Superior temporal gyrus (tissue), 1 donor: ENCODE data around the gene MRPL44.

Experiments used
- DNase-seq: peaks from one replicate; pipeline ENCODE4 v3.0.0-alpha.2; 2016; ENCODE audit errors: extremely low spot score

Gene MRPL44

GRCh38 chr2:223957092-223957851 is at the start of gene MRPL44:
Gene MRPL44, plus strand, starts transcription at chr2:223957463. Its CDS starts 10 bp downstream, at chr2:223957473.
- DNase-seq: peak; percentile 99

- DNase-seq: no peak
These were observed 48.8 kb upstream of the MRPL44 start for GRCh38 chr2:223908304-223908998.

GRCh38 chr2:223909001-223909741 is 48.1 kb upstream of the MRPL44 start:
- DNase-seq: no peak

GRCh38 chr2:223914324-223914723 is 42.9 kb upstream of the MRPL44 start:
- no peak for DNase-seq

- DNase-seq: no peak
These were observed 42.2 kb upstream of the MRPL44 start for GRCh38 chr2:223915071-223915470.

- no peak for DNase-seq
These were observed 40.9 kb upstream of the MRPL44 start for GRCh38 chr2:223916181-223916920.

GRCh38 chr2:223918671-223919134 is 38.6 kb upstream of the MRPL44 start:
- DNase-seq: no peak

GRCh38 chr2:223920109-223920508 is 37.2 kb upstream of the MRPL44 start:
- DNase-seq: no peak

- no peak for DNase-seq
These were observed 36.1 kb upstream of the MRPL44 start for GRCh38 chr2:223921204-223921603.

- DNase-seq: no peak
These were observed 35.0 kb upstream of the MRPL44 start for GRCh38 chr2:223922308-223922707.

- DNase-seq: no peak
These were observed 33.3 kb upstream of the MRPL44 start for GRCh38 chr2:223923976-223924375.

GRCh38 chr2:223925106-223925505 is 32.2 kb upstream of the MRPL44 start:
- no peak for DNase-seq

GRCh38 chr2:223928113-223929006 is 28.9 kb upstream of the MRPL44 start:
- no peak for DNase-seq

GRCh38 chr2:223929571-223930102 is 27.6 kb upstream of the MRPL44 start:
- no peak for DNase-seq

GRCh38 chr2:223930103-223930976 is 26.9 kb upstream of the MRPL44 start:
- peak; percentile 90 for DNase-seq

GRCh38 chr2:223932816-223933800 is 24.2 kb upstream of the MRPL44 start:
- DNase-seq: peak; percentile 38

- DNase-seq: no peak
These were observed 22.4 kb upstream of the MRPL44 start for GRCh38 chr2:223934870-223935269.

GRCh38 chr2:223935459-223936125 is 21.7 kb upstream of the MRPL44 start:
- DNase-seq: no peak
